ENCODE data around the gene ARPC4. TPM values are rescaled to one million over a fixed set of nuclear protein-coding genes. Genes with fewer than 3 reads are reported as not detected.

The ARPC4 gene
- total and polyA plus RNA-seq, 2 donors from 2014 or later = 138 to 164 TPM

GRCh38 chr3:9761919-9762318, 31.0 kb upstream of the ARPC4 start:
- intact Hi-C loops (cut with DNase I) = no loop called here
- FAIRE-seq (no peak), DNase-seq (no peak)
- peaks cover 0 to 4% (median 0%) of the 10 kb centered on the region in 3 donors for H3K4me1 ChIP-seq (ENCODE audit: control insufficient read depth in 2 of 3, insufficient read depth in 2 of 3, low read depth in 1 of 3, low read length in 3 of 3)
- no peak overlapping the region for H3K4me3 ChIP-seq (ENCODE audit: low read length in 3 of 3)
- H3K27me3 ChIP-seq (ENCODE audit: control insufficient read depth, insufficient read depth, low read length) = no peaks in the 10 kb centered on the region
- no peak for TF ChIP-seq CTCF (IDR thresholded peaks at IDR 0.05; ENCODE audit: borderline replicate concordance, extremely low read depth, insufficient read depth)
- no peaks in the 10 kb centered on the region for H3K9me3 ChIP-seq (ENCODE audit: control insufficient read depth in 2 of 3, insufficient read depth in 1 of 3, low read length in 3 of 3)
- no peak overlapping the region for H3K9ac ChIP-seq (ENCODE audit: low read length in 3 of 3)
- no peak overlapping the region for H3K27ac ChIP-seq (ENCODE audit: low read depth in 2 of 2, low read length in 2 of 2)
- H3K36me3 ChIP-seq (ENCODE audit: control insufficient read depth in 2 of 3, insufficient read depth in 3 of 3, low read length in 3 of 3) = peaks cover 6 to 27% (median 7%) of the 10 kb centered on the region in 3 donors

- H3K9me3 ChIP-seq (ENCODE audit: control insufficient read depth in 2 of 3, insufficient read depth in 1 of 3, low read length in 3 of 3) = no peaks in the 10 kb centered on the region
- DNase-seq (no peak), FAIRE-seq (no peak)
- H3K27me3 ChIP-seq (ENCODE audit: control insufficient read depth, insufficient read depth, low read length) = no peaks in the 10 kb centered on the region
- no peak overlapping the region for H3K27ac ChIP-seq (ENCODE audit: low read depth in 2 of 2, low read length in 2 of 2)
- peaks cover 0 to 11% (median 2%) of the 10 kb centered on the region in 3 donors for H3K4me1 ChIP-seq (ENCODE audit: control insufficient read depth in 2 of 3, insufficient read depth in 2 of 3, low read depth in 1 of 3, low read length in 3 of 3)
- intact Hi-C loops (cut with DNase I) = no loop called here
- H3K4me3 ChIP-seq (ENCODE audit: low read length in 3 of 3) = no peak overlapping the region
- no peak overlapping the region for H3K9ac ChIP-seq (ENCODE audit: low read length in 3 of 3)
- no peak for TF ChIP-seq CTCF (IDR thresholded peaks at IDR 0.05; ENCODE audit: borderline replicate concordance, extremely low read depth, insufficient read depth)
- H3K36me3 ChIP-seq (ENCODE audit: control insufficient read depth in 2 of 3, insufficient read depth in 3 of 3, low read length in 3 of 3) = peaks cover 5 to 22% (median 6%) of the 10 kb centered on the region in 3 donors
These were observed 30.0 kb upstream of the ARPC4 start for GRCh38 chr3:9762871-9763270.

- Histone ChIP-seq H3K36me3 (ENCODE audit: control insufficient read depth in 2 of 3, insufficient read depth in 3 of 3, low read length in 3 of 3) (peaks cover 0 to 5% (median 2%) of the 10 kb centered on the region in 3 donors), H3K4me3 (ENCODE audit: low read length in 3 of 3) (no peak overlapping the region), H3K4me1 (ENCODE audit: control insufficient read depth in 2 of 3, insufficient read depth in 2 of 3, low read depth in 1 of 3, low read length in 3 of 3) (peaks cover 0 to 29% (median 24%) of the 10 kb centered on the region in 3 donors), H3K27me3 (ENCODE audit: control insufficient read depth, insufficient read depth, low read length) (no peaks in the 10 kb centered on the region), H3K9me3 (ENCODE audit: control insufficient read depth in 2 of 3, insufficient read depth in 1 of 3, low read length in 3 of 3) (no peaks in the 10 kb centered on the region), H3K9ac (ENCODE audit: low read length in 3 of 3) (no peak overlapping the region), H3K27ac (ENCODE audit: low read depth in 2 of 2, low read length in 2 of 2) (no peak overlapping the region)
- TF ChIP-seq CTCF (IDR thresholded peaks at IDR 0.05; ENCODE audit: borderline replicate concordance, extremely low read depth, insufficient read depth) = no peak
- DNase-seq (no peak), FAIRE-seq (no peak)
- intact Hi-C loops (cut with DNase I) = no loop called here
These were observed 27.0 kb upstream of the ARPC4 start for GRCh38 chr3:9765865-9766264.

- H3K27ac ChIP-seq (ENCODE audit: low read depth in 2 of 2, low read length in 2 of 2) = peak overlapping the region in 1 of 2 donors; percentile 11
- no peak overlapping the region for H3K9ac ChIP-seq (ENCODE audit: low read length in 3 of 3)
- H3K4me3 ChIP-seq (ENCODE audit: low read length in 3 of 3) = no peak overlapping the region
- no peaks in the 10 kb centered on the region for H3K27me3 ChIP-seq (ENCODE audit: control insufficient read depth, insufficient read depth, low read length)
- intact Hi-C loops (cut with DNase I) = no loop called here
- DNase-seq (no peak), FAIRE-seq (no peak)
- peaks cover 0 to 5% (median 0%) of the 10 kb centered on the region in 3 donors for H3K36me3 ChIP-seq (ENCODE audit: control insufficient read depth in 2 of 3, insufficient read depth in 3 of 3, low read length in 3 of 3)
- no peaks in the 10 kb centered on the region for H3K9me3 ChIP-seq (ENCODE audit: control insufficient read depth in 2 of 3, insufficient read depth in 1 of 3, low read length in 3 of 3)
- peaks cover 0 to 29% (median 27%) of the 10 kb centered on the region in 3 donors for H3K4me1 ChIP-seq (ENCODE audit: control insufficient read depth in 2 of 3, insufficient read depth in 2 of 3, low read depth in 1 of 3, low read length in 3 of 3)
- no peak for TF ChIP-seq CTCF (IDR thresholded peaks at IDR 0.05; ENCODE audit: borderline replicate concordance, extremely low read depth, insufficient read depth)
These were observed 25.5 kb upstream of the ARPC4 start for GRCh38 chr3:9767418-9767817.

Measured in kidney (tissue), 14 donors.